Esophagus (tissue), 2 donors: ENCODE results near the gene MYL9. TPM values are rescaled to one million over a fixed set of nuclear protein-coding genes. Genes with fewer than 3 reads are reported as not detected.

ENCODE experiments used
- H3K27ac ChIP-seq, 2 donors: one replicate each; pipeline ENCODE4 v1.5.1; 2013; ENCODE audit warnings: low read depth in 2 of 2, mild to moderate bottlenecking in 2 of 2, inconsistent platforms in 1 of 2, low read length in 1 of 2, moderate library complexity in 1 of 2
- H3K27me3 ChIP-seq, 2 donors: one replicate each; pipeline ENCODE4 v1.6.1; 2013; ENCODE audit warnings: low read length in 2 of 2, control low read depth in 1 of 2, mild to moderate bottlenecking in 1 of 2; ENCODE audit not compliant: insufficient read depth in 2 of 2, control insufficient read depth in 1 of 2
- H3K36me3 ChIP-seq, 2 donors: one replicate each; pipeline ENCODE4 v1.6.1; 2013; ENCODE audit warnings: low read length in 1 of 2; ENCODE audit not compliant: control insufficient read depth in 2 of 2, insufficient read depth in 2 of 2
- H3K4me1 ChIP-seq, 2 donors: one replicate each; pipeline ENCODE4 v1.6.1; 2013; ENCODE audit warnings: low read length in 1 of 2; ENCODE audit not compliant: control insufficient read depth in 2 of 2, insufficient read depth in 2 of 2
- H3K4me3 ChIP-seq, 2 donors: one replicate each; pipeline ENCODE4 v1.5.1; 2013; ENCODE audit warnings: low read length in 2 of 2, mild to moderate bottlenecking in 2 of 2, low read depth in 1 of 2, moderate library complexity in 1 of 2
- H3K9me3 ChIP-seq, 2 donors: one replicate each; pipeline ENCODE4 v1.6.1; 2013; ENCODE audit warnings: mild to moderate bottlenecking in 2 of 2, low read depth in 1 of 2, low read length in 1 of 2, moderate library complexity in 1 of 2; ENCODE audit not compliant: control insufficient read depth in 2 of 2, insufficient read depth in 1 of 2
- WGBS, 2 donors: extraction: QIAGEN DNeasy Blood & Tissue Kit; methylation state at CpG; one replicate each; pipeline ENCODE4 v1.1.7; 2013; 5-methylcytosine and 5-hydroxymethylcytosine counted together
- polyA plus RNA-seq, 2 donors: library from polyadenylated mRNA; stranded (reverse); fragments of 200-250 nt; gene quantifications; one replicate each; pipeline ENCODE4 v1.2.3, GENCODE V29; 2013
- donor health status: healthy with polysubstance abuse.
- donor health status: Bipolar disorder and iron deficiency.

Gene MYL9
- 100 to 1,000 TPM; 242 to 320 TPM for polyA plus RNA-seq

- H3K27me3 ChIP-seq: no peaks in the 10 kb centered on the region
- WGBS, 2 donors: 4 to 9% methylated on average over 40 to 41 of the region's 41 CpGs
- peak within 1 kb of the TSS; percentile 83 to 86 for H3K27ac ChIP-seq
- peaks cover 0 to 5% of the 10 kb centered on the region in 2 donors for H3K4me1 ChIP-seq
- no peaks in the 10 kb centered on the region for H3K9me3 ChIP-seq
- H3K4me3 ChIP-seq: peak within 1 kb of the TSS; percentile 41 to 63
- no peaks in the 10 kb centered on the region for H3K36me3 ChIP-seq
These were observed at the start of gene MYL9 for GRCh38 chr20:36541227-36541767. MYL9 (plus strand) TSS chr20:36541519; CDS start chr20:36544885, 3,366 bp downstream.

GRCh38 chr20:36491901-36492617, 49.3 kb upstream of the MYL9 start:
- H3K36me3 ChIP-seq: peaks cover 0 to 7% of the 10 kb centered on the region in 2 donors
- no peaks in the 10 kb centered on the region for H3K9me3 ChIP-seq
- H3K27me3 ChIP-seq: no peaks in the 10 kb centered on the region
- WGBS, 2 donors: 21 to 33% methylated on average over 8 of the region's 8 CpGs
- H3K4me1 ChIP-seq: peaks cover 8 to 28% of the 10 kb centered on the region in 2 donors
- H3K27ac ChIP-seq: peak overlapping the region; percentile 75
- H3K4me3 ChIP-seq: no peak overlapping the region

DNA sequence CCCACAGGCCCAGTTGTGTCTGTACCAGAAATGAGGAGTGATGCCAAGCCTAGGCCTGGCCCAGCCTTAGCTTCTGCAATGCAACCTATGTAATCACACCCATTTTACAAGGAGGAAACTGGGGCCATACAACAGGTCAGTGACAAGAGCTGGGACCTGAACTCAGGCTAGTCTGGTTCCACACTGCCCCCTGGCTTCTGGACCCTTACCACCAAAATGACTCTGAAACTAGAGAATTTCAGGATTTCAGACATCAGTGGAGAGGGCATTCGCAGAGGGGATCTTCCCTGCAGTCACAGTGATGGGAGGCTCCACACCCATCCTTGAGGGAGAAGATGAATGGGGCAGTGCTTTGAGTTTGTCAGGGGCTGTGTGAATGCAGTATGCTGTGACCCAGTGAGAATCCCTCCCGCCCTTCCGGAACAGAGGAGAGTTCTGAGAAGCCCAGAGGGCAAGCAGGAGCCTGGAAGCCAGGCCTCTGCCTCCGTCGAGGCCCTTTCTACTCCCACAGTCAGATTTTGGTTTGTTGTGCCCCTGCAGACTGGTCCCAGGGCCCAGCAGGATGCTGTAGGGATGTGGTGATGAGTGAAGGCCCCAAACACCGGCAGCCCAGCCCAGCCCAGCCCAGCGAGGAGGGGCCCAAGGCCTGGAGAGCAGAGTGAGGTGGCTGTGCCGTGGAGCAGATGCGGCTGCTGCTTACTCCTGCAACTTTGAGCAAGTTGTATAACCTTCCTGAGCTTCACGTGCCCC, 48.1 kb upstream of the MYL9 start:
- H3K27me3 ChIP-seq: no peaks in the 10 kb centered on the region
- peaks cover 6 to 28% of the 10 kb centered on the region in 2 donors for H3K4me1 ChIP-seq
- no peaks in the 10 kb centered on the region for H3K9me3 ChIP-seq
- peak overlapping the region; percentile 75 to 86 for H3K27ac ChIP-seq
- H3K36me3 ChIP-seq: peaks cover 0 to 16% of the 10 kb centered on the region in 2 donors
- H3K4me3 ChIP-seq: no peak overlapping the region
- 49 to 59% methylated on average over 10 of the region's 10 CpGs for WGBS, 2 donors

DNA sequence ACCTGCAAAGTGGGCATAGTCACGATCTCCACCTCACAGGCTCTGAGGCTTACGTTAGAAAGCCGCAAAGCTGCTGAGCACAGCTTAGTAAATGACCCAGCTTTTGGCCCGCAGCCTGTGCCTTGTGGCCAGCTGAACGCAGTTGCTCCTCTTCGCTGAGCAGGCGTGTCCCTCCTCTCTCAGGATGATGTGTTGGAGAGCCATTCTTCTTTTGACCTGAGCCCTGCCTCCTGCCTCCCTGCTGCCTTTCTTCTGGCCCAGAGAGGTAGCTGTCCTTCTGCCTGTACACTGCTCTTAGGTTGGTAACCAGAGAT, 47.6 kb upstream of the MYL9 start:
- H3K36me3 ChIP-seq: peaks cover 0 to 16% of the 10 kb centered on the region in 2 donors
- H3K27ac ChIP-seq: peak overlapping the region; percentile 47 to 68
- WGBS, 2 donors: 30 to 31% methylated on average over 7 of the region's 7 CpGs
- no peaks in the 10 kb centered on the region for H3K9me3 ChIP-seq
- H3K4me3 ChIP-seq: no peak overlapping the region
- peaks cover 6 to 28% of the 10 kb centered on the region in 2 donors for H3K4me1 ChIP-seq
- no peaks in the 10 kb centered on the region for H3K27me3 ChIP-seq

DNA sequence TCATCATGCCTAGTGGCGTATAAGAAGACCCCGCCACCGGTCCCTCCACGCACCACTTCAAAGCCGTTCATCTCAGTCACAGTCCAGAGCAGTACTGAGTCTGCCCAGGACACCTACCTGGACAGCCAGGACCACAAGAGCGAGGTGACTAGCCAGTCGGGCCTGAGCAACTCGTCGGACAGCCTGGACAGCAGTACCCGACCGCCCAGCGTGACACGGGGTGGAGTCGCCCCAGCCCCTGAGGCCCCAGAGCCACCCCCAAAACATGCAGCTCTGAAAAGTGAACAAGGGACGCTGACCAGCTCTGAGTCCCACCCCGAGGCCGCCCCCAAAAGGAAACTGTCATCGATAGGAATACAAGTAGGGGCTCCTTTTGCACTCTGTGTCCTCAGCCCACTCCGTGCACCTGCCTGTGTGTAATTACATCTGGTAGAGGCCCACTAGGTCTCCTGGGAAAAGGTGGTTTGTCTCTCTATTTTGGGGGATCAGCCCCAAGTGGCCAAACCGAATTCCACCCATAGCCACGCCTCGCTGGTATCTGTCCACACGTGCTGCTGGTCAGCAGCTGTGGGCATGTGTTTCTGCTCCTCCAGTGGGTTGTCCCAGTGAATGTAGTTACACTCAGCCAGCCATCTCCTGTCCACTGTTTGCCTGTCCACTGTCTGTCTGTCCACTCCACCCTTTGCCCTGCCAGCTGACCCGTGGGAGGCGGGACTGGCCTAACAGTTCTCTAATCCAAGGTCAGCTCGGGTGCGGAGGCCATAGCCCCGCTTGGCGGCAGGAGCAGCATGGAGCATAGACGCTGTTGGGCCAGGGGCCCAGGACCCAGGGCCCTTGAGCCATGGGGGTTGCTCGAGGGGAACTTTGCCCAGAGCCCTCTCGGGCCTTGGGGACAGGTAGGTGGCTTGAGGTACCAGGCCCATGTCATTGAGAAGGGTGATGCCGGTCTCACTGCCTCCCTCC, 44.3 kb upstream of the MYL9 start:
- 92 to 93% methylated on average over 33 of the region's 33 CpGs for WGBS, 2 donors
- no peak overlapping the region for H3K4me3 ChIP-seq
- H3K27me3 ChIP-seq: no peaks in the 10 kb centered on the region
- no peak overlapping the region for H3K27ac ChIP-seq
- peaks cover 0 to 29% of the 10 kb centered on the region in 2 donors for H3K36me3 ChIP-seq
- H3K9me3 ChIP-seq: no peaks in the 10 kb centered on the region
- H3K4me1 ChIP-seq: peaks cover 3 to 17% of the 10 kb centered on the region in 2 donors

- Histone ChIP-seq H3K4me3 (no peak overlapping the region), H3K36me3 (peaks cover 0 to 29% of the 10 kb centered on the region in 2 donors), H3K27ac (no peak overlapping the region), H3K9me3 (no peaks in the 10 kb centered on the region), H3K4me1 (peaks cover 3 to 14% of the 10 kb centered on the region in 2 donors), H3K27me3 (no peaks in the 10 kb centered on the region)
- WGBS, 2 donors: 48 to 74% methylated on average over 4 of the region's 4 CpGs
These were observed 43.5 kb upstream of the MYL9 start for GRCh38 chr20:36497856-36498255.

DNA sequence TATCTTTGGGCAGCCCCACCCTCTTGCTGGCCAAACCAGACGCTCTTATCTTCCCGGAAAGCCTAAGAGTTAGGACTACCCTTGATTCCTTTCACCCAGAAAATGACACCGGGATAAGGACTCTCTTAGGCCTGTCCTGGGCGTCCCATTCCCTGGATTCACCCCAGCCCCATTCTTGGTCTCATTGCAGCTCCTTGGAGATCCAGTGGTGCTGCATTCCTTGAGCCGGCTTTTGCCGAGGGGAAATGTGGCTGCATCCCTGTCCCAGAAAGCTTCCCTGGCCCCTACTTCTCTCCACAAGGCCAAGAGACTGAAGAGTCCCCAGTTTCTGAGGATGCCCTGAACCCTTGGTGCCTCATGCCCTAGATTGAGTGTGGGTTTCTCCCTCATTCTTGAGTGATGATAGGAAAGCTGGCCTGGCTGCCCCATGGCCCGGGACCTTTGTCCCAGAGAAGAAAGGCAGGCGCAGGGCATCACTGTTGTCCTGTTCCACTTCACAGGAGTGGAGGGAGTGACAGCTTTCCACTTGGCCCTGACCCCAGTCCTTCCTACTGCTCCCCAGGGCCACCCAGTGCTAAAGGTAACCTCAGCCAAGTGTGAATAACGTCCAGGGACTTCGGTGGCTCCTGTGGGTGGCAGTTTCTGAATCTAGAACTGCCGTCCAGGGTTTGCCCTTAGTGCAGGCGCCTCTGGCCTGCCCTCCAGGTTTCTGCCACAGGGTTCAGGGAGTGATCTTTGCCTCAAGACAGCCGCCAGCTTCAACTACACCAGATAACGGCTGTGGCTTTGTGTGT, 42.7 kb upstream of the MYL9 start:
- no peaks in the 10 kb centered on the region for H3K27me3 ChIP-seq
- H3K36me3 ChIP-seq: peaks cover 0 to 29% of the 10 kb centered on the region in 2 donors
- no peak overlapping the region for H3K27ac ChIP-seq
- peaks cover 3 to 9% of the 10 kb centered on the region in 2 donors for H3K4me1 ChIP-seq
- no peak overlapping the region for H3K4me3 ChIP-seq
- 83 to 90% methylated on average over 14 of the region's 14 CpGs for WGBS, 2 donors
- no peaks in the 10 kb centered on the region for H3K9me3 ChIP-seq

DNA sequence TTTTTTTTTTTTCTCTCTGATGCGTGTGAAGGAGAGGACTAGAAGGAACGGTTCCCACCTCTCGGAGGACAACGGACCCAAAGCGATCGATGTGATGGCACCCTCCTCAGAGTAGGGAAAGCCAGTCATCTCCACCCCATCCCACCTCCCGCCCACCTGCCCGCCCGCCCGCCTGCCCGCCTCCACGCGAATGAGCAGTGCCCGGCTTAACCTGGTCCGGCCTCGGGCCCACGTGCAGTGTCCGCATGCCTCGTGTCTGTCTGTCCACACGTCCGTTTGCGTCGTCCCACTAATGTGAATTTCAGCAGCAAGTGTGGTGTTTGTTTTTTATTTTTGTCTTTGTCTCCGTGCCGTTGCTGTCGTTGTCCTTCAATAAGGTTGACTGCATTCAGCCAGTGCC, 42.1 kb upstream of the MYL9 start:
- no peaks in the 10 kb centered on the region for H3K27me3 ChIP-seq
- H3K27ac ChIP-seq: no peak overlapping the region
- H3K9me3 ChIP-seq: no peaks in the 10 kb centered on the region
- 92 to 93% methylated on average over 25 to 26 of the region's 26 CpGs for WGBS, 2 donors
- peaks cover 0 to 29% of the 10 kb centered on the region in 2 donors for H3K36me3 ChIP-seq
- H3K4me1 ChIP-seq: peaks cover 3% of the 10 kb centered on the region in 2 donors
- H3K4me3 ChIP-seq: no peak overlapping the region
